Erythroblast (primary cell): ENCODE results near the gene IRF2BP2.

ENCODE experiments used
- DNase-seq, 2 experiments: peaks; one replicate each; lab custom pipeline; 2025; lab: John Stamatoyannopoulos, UW
- GATA1 ChIP-seq: IDR thresholded peaks from 2 replicates; pipeline ENCODE4 v1.6.1; 2011; ENCODE audit warnings: low read depth, mild to moderate bottlenecking, control low read depth, low read length, moderate library complexity
- POLR2A ChIP-seq: IDR thresholded peaks from 2 replicates; pipeline ENCODE4 v1.6.1; 2011; ENCODE audit warnings: mild to moderate bottlenecking, low read length

IRF2BP2 gene

DNA sequence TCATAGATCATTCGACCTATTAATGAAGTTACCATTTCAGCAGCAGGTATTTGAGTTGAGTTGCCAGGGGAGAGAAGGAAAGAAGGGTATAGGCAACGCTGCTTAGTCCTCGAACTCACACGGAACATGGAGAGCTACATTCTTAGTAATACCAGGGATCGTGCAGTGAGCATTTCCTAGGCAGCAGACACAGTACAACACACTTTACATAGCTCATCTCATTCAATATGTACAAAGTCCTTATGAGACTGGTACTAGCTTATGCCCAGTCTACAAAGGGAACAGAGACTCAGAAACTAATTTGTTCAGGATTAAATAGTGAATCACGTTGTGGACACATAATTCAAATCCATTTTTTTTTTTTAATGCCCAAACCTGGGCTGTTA is 25.6 kb downstream of the IRF2BP2 start:
- DNase-seq: no peak
- no peak for TF ChIP-seq POLR2A
- no peak for TF ChIP-seq GATA1

DNA sequence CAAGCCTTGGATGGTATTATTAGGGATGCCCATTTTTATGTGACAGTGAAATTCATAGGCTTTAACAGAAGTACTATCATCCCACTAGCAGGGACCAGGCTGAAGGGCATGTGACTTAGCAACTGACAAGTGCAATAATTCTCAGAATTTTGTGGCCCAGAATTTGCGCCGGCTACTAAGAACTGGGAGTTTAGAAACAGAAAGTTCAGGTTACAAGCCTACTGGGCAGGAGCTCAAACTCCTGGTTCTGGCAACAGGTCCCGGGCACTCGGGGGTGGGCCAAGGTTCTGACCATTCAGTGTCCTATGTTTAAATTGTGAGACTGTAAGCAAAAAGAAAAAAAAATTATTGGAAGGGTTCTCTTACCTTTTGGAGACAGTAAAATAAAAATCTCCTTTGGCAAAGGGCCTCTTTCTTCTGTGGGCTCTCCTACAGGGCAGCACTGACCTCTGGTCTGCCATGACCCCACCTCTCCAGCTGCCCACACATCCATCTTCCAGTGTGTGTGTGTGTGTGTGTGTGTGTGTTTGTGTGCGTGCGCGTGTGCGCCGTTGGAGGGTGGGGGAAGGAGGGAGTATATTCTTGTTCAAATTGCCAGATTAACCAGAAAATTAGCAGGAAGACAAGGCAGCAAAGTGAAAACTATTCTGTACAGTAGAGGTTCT is 26.1 kb downstream of the IRF2BP2 start:
- no peak for TF ChIP-seq GATA1
- TF ChIP-seq POLR2A: peak; percentile 73
- DNase-seq: peak; percentile 88

- no peak for DNase-seq
- TF ChIP-seq POLR2A: no peak
- TF ChIP-seq GATA1: no peak
Measured at GRCh38 chr1:234582681-234583301, 27.2 kb downstream of the IRF2BP2 start.

- no peak for TF ChIP-seq POLR2A
- no peak for DNase-seq
Measured at GRCh38 chr1:234582186-234582585, 27.8 kb downstream of the IRF2BP2 start.

- no peak for TF ChIP-seq GATA1
- no peak for TF ChIP-seq POLR2A
- DNase-seq: peak in 1 of 2 experiments; percentile 18
Measured at GRCh38 chr1:234581063-234581714, 28.8 kb downstream of the IRF2BP2 start.

- DNase-seq: peak; percentile 58 to 64
- no peak for TF ChIP-seq GATA1
Measured at GRCh38 chr1:234579967-234580366, 30.0 kb downstream of the IRF2BP2 start.

DNA sequence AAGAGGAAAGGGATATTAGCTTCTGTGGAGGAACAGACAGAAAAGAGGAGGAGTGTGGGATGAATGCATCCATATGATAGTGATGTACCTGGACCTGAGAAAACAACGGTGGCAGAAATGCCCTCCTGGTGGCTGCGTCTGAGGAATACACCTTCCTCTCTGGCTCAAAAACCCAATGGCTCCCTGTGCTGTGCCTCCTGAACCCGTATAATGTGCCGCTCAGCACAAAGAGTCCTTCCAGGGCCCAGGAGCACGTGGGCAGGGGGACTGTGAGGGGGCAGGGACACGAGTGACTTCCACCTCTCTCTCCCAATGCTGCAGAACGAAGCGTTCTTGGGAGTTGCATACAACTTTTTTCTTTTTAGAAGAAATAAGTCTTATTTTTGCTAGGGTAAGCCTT is 31.2 kb downstream of the IRF2BP2 start:
- TF ChIP-seq POLR2A (no peak), GATA1 (no peak)
- DNase-seq: no peak

- no peak for DNase-seq
- TF ChIP-seq GATA1 (no peak), POLR2A (no peak)
Measured at GRCh38 chr1:234578087-234578486, 31.9 kb downstream of the IRF2BP2 start.

DNA sequence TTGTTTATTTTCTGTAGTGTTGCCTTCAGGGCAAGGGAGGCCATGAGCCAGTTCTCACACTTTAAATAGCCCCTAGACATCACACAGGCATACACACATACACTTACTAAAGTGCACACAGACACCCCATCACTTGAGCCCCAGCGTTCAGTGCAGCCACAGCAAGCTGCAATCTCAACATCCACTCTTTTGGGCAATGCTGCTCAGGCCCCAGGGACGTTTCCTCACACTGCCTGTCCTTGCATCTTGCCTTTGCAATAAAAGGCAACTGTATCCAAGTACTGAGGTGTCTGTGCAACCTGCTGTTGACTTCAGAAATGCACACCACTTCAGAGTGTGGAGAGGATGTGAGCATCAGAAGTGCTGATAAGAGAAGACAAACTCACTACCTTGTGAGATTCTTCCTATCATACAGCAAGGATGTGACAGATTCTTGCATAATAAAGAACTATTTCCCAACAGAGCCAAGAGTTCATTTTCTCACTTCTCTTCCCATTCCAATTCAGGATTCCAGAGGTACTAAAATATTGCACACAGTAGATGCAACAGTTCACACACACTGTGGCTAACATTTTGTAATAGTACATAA is 36.2 kb downstream of the IRF2BP2 start:
- no peak for TF ChIP-seq GATA1
- TF ChIP-seq POLR2A: no peak
- peak in 1 of 2 experiments; percentile 42 for DNase-seq

DNA sequence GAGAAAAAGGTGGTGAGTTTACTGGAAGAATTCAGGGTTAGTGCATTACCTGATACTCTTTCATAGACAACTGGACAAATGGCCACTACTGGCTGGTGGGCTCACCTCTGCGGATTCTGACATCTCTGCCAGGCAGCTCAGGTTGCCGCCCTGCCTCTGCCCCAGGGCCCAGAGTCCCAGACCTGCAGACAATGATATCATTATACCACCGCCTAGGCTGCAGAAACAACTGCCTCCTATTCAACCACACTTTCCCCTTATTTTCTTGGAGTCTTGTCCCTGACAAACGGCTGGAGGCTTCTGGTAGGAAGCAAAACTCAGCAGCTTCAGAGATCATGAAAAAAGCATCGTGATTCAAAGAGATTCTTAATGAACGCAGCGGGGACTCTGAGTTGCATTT is 37.0 kb downstream of the IRF2BP2 start:
- TF ChIP-seq GATA1 (no peak), POLR2A (no peak)
- DNase-seq: no peak

GRCh38 chr1:234571702-234572101 is 38.3 kb downstream of the IRF2BP2 start:
- TF ChIP-seq GATA1 (no peak), POLR2A (no peak)
- DNase-seq: peak in 1 of 2 experiments; percentile 63

DNA sequence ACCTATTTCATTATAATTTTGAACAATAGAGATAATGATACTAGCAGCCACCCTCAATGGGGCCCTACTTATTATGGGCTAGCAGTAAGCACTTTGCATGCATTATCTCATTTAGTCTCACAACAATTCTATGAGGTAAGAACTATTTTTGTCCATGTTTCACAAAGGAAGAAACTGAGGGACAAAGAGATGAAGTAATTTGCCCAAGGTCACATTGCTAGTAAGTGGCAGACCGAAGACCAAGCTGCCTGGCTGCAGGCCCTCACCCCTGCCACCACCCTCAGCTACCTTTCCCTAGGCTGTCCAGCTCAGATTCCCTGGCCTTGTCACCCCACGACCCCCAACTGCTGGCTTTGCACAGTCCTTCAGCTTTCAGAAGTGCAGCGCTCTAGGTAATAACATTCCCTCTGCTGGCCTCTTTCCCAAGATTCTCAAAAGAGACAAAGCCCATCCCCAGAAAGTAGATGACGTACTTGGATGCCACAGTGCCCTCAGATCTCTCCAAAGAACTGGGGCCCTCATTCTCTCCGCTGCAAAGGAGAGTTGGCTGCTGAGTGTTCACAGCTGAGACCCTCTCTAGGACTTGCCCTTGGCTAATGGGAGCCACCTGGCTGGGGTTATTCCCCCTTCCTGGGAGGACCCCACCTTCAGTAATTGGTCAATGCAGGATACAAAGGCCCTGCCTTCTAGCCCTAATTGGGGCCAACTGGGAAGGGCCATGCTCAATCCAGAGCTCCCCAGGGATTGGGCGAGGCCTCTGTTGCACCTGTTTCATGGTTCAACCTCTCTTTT is 39.5 kb downstream of the IRF2BP2 start:
- TF ChIP-seq GATA1 (no peak), POLR2A (no peak)
- DNase-seq: no peak

GRCh38 chr1:234568345-234568744 is 41.6 kb downstream of the IRF2BP2 start:
- no peak for DNase-seq
- TF ChIP-seq POLR2A (no peak), GATA1 (no peak)

DNA sequence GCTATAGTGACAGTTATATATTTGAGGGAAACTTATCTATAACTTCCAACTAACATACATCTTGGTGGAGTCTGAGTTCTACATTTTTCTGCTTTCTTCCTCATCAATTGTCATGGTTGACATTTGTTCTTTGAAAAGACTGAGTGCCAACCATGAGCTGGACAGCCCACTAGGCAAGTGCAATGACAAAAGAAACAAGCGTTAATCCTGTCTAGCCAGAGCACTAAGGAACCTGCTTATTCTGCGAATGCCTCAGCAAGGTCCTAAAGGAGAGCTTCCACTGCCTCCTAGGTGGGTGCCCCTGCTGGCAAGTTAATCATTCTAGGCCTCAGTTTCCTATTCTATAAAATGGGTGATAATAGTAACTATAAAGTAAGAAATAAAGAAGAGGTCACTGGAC is 44.8 kb downstream of the IRF2BP2 start:
- TF ChIP-seq POLR2A (no peak), GATA1 (no peak)
- DNase-seq: no peak
